ENCODE measurements around the gene SPNS1. TPM values are rescaled to one million over a fixed set of nuclear protein-coding genes. Genes with fewer than 3 reads are reported as not detected.

SPNS1 gene
- total RNA-seq, 4 donors from 2014 or later, result 17.6 to 25.6 (median 20.2) TPM

- 42 to 50% methylated on average over 7 to 10 of the region's 16 CpGs for WGBS, 2 donors (ENCODE audit: low coverage in 1 of 2)
- ATAC-seq, result no peak
- Histone ChIP-seq H3K4me3 (no peak overlapping the region), H3K36me3 (no peaks in the 10 kb centered on the region), H3K9me3 (no peaks in the 10 kb centered on the region), H3K27ac (no peak overlapping the region), H3K27me3 (peaks cover 33% of the 10 kb centered on the region), H3K4me1 (no peaks in the 10 kb centered on the region)
- TF ChIP-seq POLR2A (IDR thresholded peaks at IDR 0.05), result no peak
- TF ChIP-seq POLR2AphosphoS5 (IDR thresholded peaks at IDR 0.05), result no peak
- TF ChIP-seq EP300 (IDR thresholded peaks at IDR 0.05), result no peak
- no peak for TF ChIP-seq CTCF (IDR thresholded peaks at IDR 0.05)
Observed at GRCh38 chr16:29029168-29029994, 54.8 kb downstream of the SPNS1 start.

GRCh38 chr16:29030086-29030840, 55.7 kb downstream of the SPNS1 start:
- H3K9me3 ChIP-seq, result no peaks in the 10 kb centered on the region
- H3K27ac ChIP-seq, result no peak overlapping the region
- no peaks in the 10 kb centered on the region for H3K4me1 ChIP-seq
- no peak overlapping the region for H3K4me3 ChIP-seq
- peaks cover 25% of the 10 kb centered on the region for H3K27me3 ChIP-seq
- TF ChIP-seq EP300 (IDR thresholded peaks at IDR 0.05), result no peak
- no peak for TF ChIP-seq POLR2AphosphoS5 (IDR thresholded peaks at IDR 0.05)
- 58% methylated on average over 6 of the region's 8 CpGs; no CpG with 5 or more reads in 1 of the 2 donors for WGBS, 2 donors (ENCODE audit: low coverage in 1 of 2)
- no peak for ATAC-seq
- no peaks in the 10 kb centered on the region for H3K36me3 ChIP-seq

Other genes with a start within 250 kb of the SPNS1 start
- gene NPIPB9, start 223.0 kb upstream of the SPNS1 start, total RNA-seq, result 1 to 10 TPM in 3 of 4 donors, under 1 TPM in 1; 0.35 to 8.2 (median 3.0) TPM
- 10 to 100 TPM; 44.4 to 65.1 (median 56.9) TPM for gene ATXN2L, start 151.8 kb upstream of the SPNS1 start, total RNA-seq
- 10 to 100 TPM; 72.2 to 91.9 (median 85.3) TPM for gene TUFM, start 128.4 kb upstream of the SPNS1 start, total RNA-seq
- gene SH2B1, start 110.9 kb upstream of the SPNS1 start, total RNA-seq, result 10 to 100 TPM; 23.6 to 51.0 (median 28.3) TPM
- under 1 TPM in 1 of 4 donors, not detected in 3; 0.31 TPM for gene ATP2A1, start 96.3 kb upstream of the SPNS1 start, total RNA-seq
- 10 to 100 TPM; 18.9 to 30.2 (median 24.9) TPM for gene RABEP2, start 49.5 kb upstream of the SPNS1 start, total RNA-seq
- gene CD19, start 42.8 kb upstream of the SPNS1 start, total RNA-seq, result not detected
- gene NFATC2IP, start 23.8 kb upstream of the SPNS1 start, total RNA-seq, result 10 to 100 TPM; 13.9 to 28.0 (median 22.8) TPM
- gene LAT, start 10.3 kb downstream of the SPNS1 start, total RNA-seq, result 10 to 100 TPM in 1 of 4 donors, 1 to 10 TPM in 3; 2.3 to 12.3 (median 5.4) TPM